H1 (cell line): ENCODE results near the gene NTPCR. TPM values are rescaled to one million over a fixed set of nuclear protein-coding genes. Genes with fewer than 3 reads are reported as not detected.

ENCODE experiments used
- CTCF ChIA-PET: fragments of 300-600 bp; sonication (Branson Sonifier 250); formaldehyde crosslinking; loops from one replicate; lab custom pipeline; 2021; ENCODE audit not compliant: partially characterized antibody; lab: Charles Lee
- POLR2A ChIA-PET: fragments of 300-600 bp; sonication (Branson Sonifier 250); formaldehyde crosslinking; loops from one replicate; lab custom pipeline; 2021; ENCODE audit warnings: inconsistent platforms; ENCODE audit not compliant: partially characterized antibody; lab: Charles Lee
- DNase-seq, 2 experiments: peaks; one replicate each; pipeline versions ENCODE4 v3.0.0 to v3.0.0-alpha.2; 2010 to 2022; ENCODE audit warnings: low spot score in 2 of 2, low read depth in 1 of 2, mixed read lengths in 1 of 2
- FAIRE-seq: peaks from 2 replicates; lab custom pipeline; 2011; peaks lifted over from hg19 to GRCh38; lab: Jason Lieb, UNC
- H2AFZ ChIP-seq: 2 replicates; pipeline ENCODE4 v1.8.1; 2012; ENCODE audit warnings: low read length, inconsistent platforms
- H2AK5ac ChIP-seq: 2 replicates; pipeline ENCODE4 v1.6.1; 2013; ENCODE audit warnings: low read depth, low read length
- H2BK120ac ChIP-seq: replicated peaks from 2 replicates; pipeline ENCODE3; 2013; ENCODE audit warnings: low read depth, low read length, inconsistent platforms
- H2BK12ac ChIP-seq: 2 replicates; pipeline ENCODE4 v1.6.1; 2013; ENCODE audit warnings: low read depth, low read length
- H2BK15ac ChIP-seq: 2 replicates; pipeline ENCODE4 v1.6.1; 2013; ENCODE audit warnings: low read length
- H2BK20ac ChIP-seq: 2 replicates; pipeline ENCODE4 v1.6.1; 2013; ENCODE audit warnings: low read length
- H2BK5ac ChIP-seq: 2 replicates; pipeline ENCODE4 v1.6.1; 2013; ENCODE audit warnings: low read depth, low read length
- H3K14ac ChIP-seq: 2 replicates; pipeline ENCODE4 v1.6.1; 2013; ENCODE audit warnings: inconsistent platforms; ENCODE audit not compliant: insufficient read length
- H3K18ac ChIP-seq: 2 replicates; pipeline ENCODE4 v1.6.1; 2013; ENCODE audit warnings: low read length; ENCODE audit errors: extremely low read depth
- H3K23ac ChIP-seq: 2 replicates; pipeline ENCODE4 v1.6.1; 2013; ENCODE audit warnings: inconsistent platforms; ENCODE audit not compliant: insufficient read length
- H3K23me2 ChIP-seq: 2 replicates; pipeline ENCODE4 v1.6.1; 2013; ENCODE audit warnings: low read depth, low read length
- H3K27ac ChIP-seq: 2 replicates; pipeline ENCODE4 v1.6.1; 2011; ENCODE audit warnings: low read depth, low read length, inconsistent platforms
- H3K27me3 ChIP-seq, 4 experiments: replicated peaks in 1 of 4; 1 replicate in 1 of 4; 2 replicates in 3 of 4; pipeline versions ENCODE4 v1.6.1 to v1.8.1; 2011 to 2013; ENCODE audit warnings: low read length in 3 of 4, mild to moderate bottlenecking in 3 of 4, inconsistent platforms in 2 of 4, mixed read lengths in 2 of 4, moderate library complexity in 1 of 4; ENCODE audit not compliant: control insufficient read depth in 3 of 4, insufficient read depth in 3 of 4; ENCODE audit errors: extremely low read depth in 1 of 4
- H3K36me3 ChIP-seq, 4 experiments: 2 replicates each; pipeline versions ENCODE4 v1.6.1 to v1.8.1; 2011 to 2013; ENCODE audit warnings: mild to moderate bottlenecking in 4 of 4, low read length in 3 of 4, moderate library complexity in 2 of 4, control low read depth in 1 of 4, inconsistent platforms in 1 of 4; ENCODE audit not compliant: insufficient read depth in 4 of 4, control insufficient read depth in 2 of 4
- H3K4ac ChIP-seq: replicated peaks from 2 replicates; pipeline ENCODE3; 2013; ENCODE audit warnings: low read length, low read depth, mixed read lengths, inconsistent platforms; ENCODE audit not compliant: insufficient read length
- H3K4me1 ChIP-seq, 4 experiments: replicated peaks in 1 of 4; 1 replicate in 1 of 4; 2 replicates in 3 of 4; pipeline versions ENCODE4 v1.6.1 to v1.8.1; 2011 to 2013; ENCODE audit warnings: low read length in 3 of 4, inconsistent platforms in 2 of 4, mixed read lengths in 1 of 4; ENCODE audit not compliant: insufficient read depth in 4 of 4, control insufficient read depth in 3 of 4
- H3K4me2 ChIP-seq, 2 experiments: 2 replicates each; pipeline versions ENCODE4 v1.6.1 to v1.8.1; 2011 to 2013; ENCODE audit warnings: low read depth in 2 of 2, low read length in 2 of 2, control low read depth in 1 of 2, inconsistent platforms in 1 of 2, mild to moderate bottlenecking in 1 of 2; ENCODE audit not compliant: insufficient read depth in 1 of 2
- H3K4me3 ChIP-seq, 4 experiments: fragments of 200-600, 300-600 bp in 1 of 4; sonication (generic), shearing (Covaris generic), sonication (Bioruptor Twin) in 1 of 4; 2 replicates each; pipeline versions ENCODE4 v1.5.1 to v1.8.1; 2011 to 2016; ENCODE audit warnings: low read length in 4 of 4, low read depth in 3 of 4, control low read depth in 2 of 4, inconsistent platforms in 2 of 4, mild to moderate bottlenecking in 2 of 4, mixed read lengths in 1 of 4, moderate library complexity in 1 of 4; ENCODE audit not compliant: insufficient read depth in 2 of 4; ENCODE audit errors: extremely low read depth in 1 of 4
- H3K56ac ChIP-seq: replicated peaks from 2 replicates; pipeline ENCODE3; 2013; ENCODE audit warnings: low read depth, mild to moderate bottlenecking, mixed read lengths, low read length, inconsistent platforms; ENCODE audit not compliant: insufficient read length
- H3K79me1 ChIP-seq: 2 replicates; pipeline ENCODE4 v1.6.1; 2013; ENCODE audit warnings: low read depth, low read length, control low read depth
- H3K79me2 ChIP-seq, 2 experiments: 2 replicates each; pipeline versions ENCODE4 v1.6.1 to v1.8.1; 2012 to 2013; ENCODE audit warnings: low read length in 2 of 2, mild to moderate bottlenecking in 2 of 2, inconsistent platforms in 1 of 2; ENCODE audit not compliant: insufficient read depth in 2 of 2, control insufficient read depth in 1 of 2
- H3K9ac ChIP-seq, 4 experiments: replicated peaks in 1 of 4; 1 replicate in 1 of 4; 2 replicates in 3 of 4; pipeline versions ENCODE4 v1.6.1 to v1.8.1; 2011 to 2013; ENCODE audit warnings: low read depth in 3 of 4, low read length in 3 of 4, control low read depth in 2 of 4, mild to moderate bottlenecking in 2 of 4, moderate library complexity in 2 of 4, inconsistent platforms in 1 of 4; ENCODE audit errors: extremely low read depth in 1 of 4
- H3K9me3 ChIP-seq, 2 experiments: 2 replicates each; pipeline versions ENCODE4 v1.6.1 to v1.8.1; 2012 to 2013; ENCODE audit warnings: mild to moderate bottlenecking in 2 of 2, moderate library complexity in 2 of 2, control low read depth in 1 of 2, inconsistent platforms in 1 of 2, low read depth in 1 of 2, low read length in 1 of 2, mixed read lengths in 1 of 2; ENCODE audit not compliant: insufficient read depth in 2 of 2
- H4K20me1 ChIP-seq, 2 experiments: replicated peaks in 1 of 2; 2 replicates each; pipeline versions ENCODE3 to v1.8.1; 2011 to 2013; ENCODE audit warnings: inconsistent platforms in 2 of 2, low read length in 2 of 2, mild to moderate bottlenecking in 1 of 2; ENCODE audit not compliant: insufficient read depth in 2 of 2, control insufficient read depth in 1 of 2
- H4K5ac ChIP-seq: 2 replicates; pipeline ENCODE4 v1.6.1; 2013; ENCODE audit warnings: low read length, low read depth, mixed read lengths, inconsistent platforms; ENCODE audit not compliant: insufficient read length
- H4K8ac ChIP-seq: 2 replicates; pipeline ENCODE4 v1.8.0; 2013; ENCODE audit warnings: mild to moderate bottlenecking, moderate library complexity, low read length, inconsistent platforms; ENCODE audit not compliant: insufficient read depth; ENCODE audit errors: extremely low read depth
- H4K91ac ChIP-seq: replicated peaks from 2 replicates; pipeline ENCODE3; 2013; ENCODE audit warnings: low read length, mixed read lengths, inconsistent platforms; ENCODE audit not compliant: insufficient read length
- BCL11A ChIP-seq, 2 experiments: IDR thresholded peaks; one replicate each; pipeline ENCODE4 v1.6.1; 2011; ENCODE audit warnings: low read depth in 2 of 2, low read length in 2 of 2, mild to moderate bottlenecking in 2 of 2
- HDAC6 ChIP-seq: IDR thresholded peaks from one replicate; pipeline ENCODE4 v1.7.1; 2012; ENCODE audit warnings: low read depth, mild to moderate bottlenecking, inconsistent platforms, low read length, moderate library complexity
- JUN ChIP-seq: IDR thresholded peaks from 2 replicates; pipeline ENCODE4 v1.6.1; 2011; ENCODE audit warnings: low read depth, mild to moderate bottlenecking, improper control_type of control experiment, low read length
- KDM4A ChIP-seq: IDR thresholded peaks from one replicate; pipeline ENCODE4 v1.7.1; 2012; ENCODE audit warnings: low read depth, mild to moderate bottlenecking, moderate library complexity, low read length, inconsistent platforms; ENCODE audit not compliant: severe bottlenecking
- KDM5A ChIP-seq: fragments of 200-600 bp; IDR thresholded peaks from 2 replicates; pipeline ENCODE4 v1.7.1; 2012; ENCODE audit warnings: mild to moderate bottlenecking, low read length, inconsistent platforms, mixed read lengths
- POU5F1 ChIP-seq: IDR thresholded peaks from 2 replicates; pipeline ENCODE4 v1.6.1; 2011; ENCODE audit warnings: low read depth, mild to moderate bottlenecking, low read length, moderate library complexity
- RAD21 ChIP-seq, 2 experiments: IDR thresholded peaks in 1 of 2; conservative IDR thresholded peaks in 1 of 2; 2 replicates each; pipeline ENCODE4 v1.6.1; 2011; ENCODE audit warnings: low read depth in 2 of 2, low read length in 2 of 2, improper control_type of control experiment in 1 of 2, inconsistent platforms in 1 of 2, mild to moderate bottlenecking in 1 of 2, moderate library complexity in 1 of 2
- SAP30 ChIP-seq: fragments of 300-600 bp; sonication (generic); IDR thresholded peaks from 2 replicates; pipeline ENCODE4 v1.7.1; 2012; ENCODE audit warnings: low read length, moderate library complexity, mild to moderate bottlenecking, inconsistent platforms; ENCODE audit not compliant: insufficient read depth, insufficient replicate concordance
- SIX5 ChIP-seq: IDR thresholded peaks from 2 replicates; pipeline ENCODE4 v1.6.1; 2011; ENCODE audit warnings: mild to moderate bottlenecking, low read depth, low read length
- SRF ChIP-seq: IDR thresholded peaks from 2 replicates; pipeline ENCODE4 v1.6.1; 2011; ENCODE audit warnings: mild to moderate bottlenecking, low read depth, low read length, moderate library complexity
- SUZ12 ChIP-seq: fragments of 200-600 bp; sonication (generic); IDR thresholded peaks from 2 replicates; pipeline ENCODE4 v1.6.1; 2012; ENCODE audit warnings: mild to moderate bottlenecking, inconsistent platforms, low read length, moderate library complexity, mixed read lengths
- TAF7 ChIP-seq: optimal IDR thresholded peaks from 2 replicates; pipeline ENCODE3; 2011; ENCODE audit warnings: low read depth, mild to moderate bottlenecking, inconsistent platforms, low read length, moderate library complexity, borderline replicate concordance
- ZNF274 ChIP-seq: IDR thresholded peaks from 2 replicates; pipeline ENCODE4 v1.7.0; 2012; ENCODE audit warnings: low read length, borderline replicate concordance; ENCODE audit errors: extremely low read depth
- WGBS, 2 experiments: shearing (Covaris generic) in 1 of 2; methylation state at CpG; one replicate each; pipeline versions ENCODE4 v1.1.6 to v1.1.7; 2013 to 2015; ENCODE audit warnings: low lambda C conversion rate in 2 of 2, mixed read lengths in 2 of 2, inconsistent platforms in 1 of 2, low coverage in 1 of 2, missing lambda C conversion rate in 1 of 2; ENCODE audit not compliant: insufficient replicate concordance in 2 of 2, insufficient coverage in 1 of 2, insufficient read length in 1 of 2; ENCODE audit errors: extremely low coverage in 1 of 2, missing lambda C conversion rate in 1 of 2; 5-methylcytosine and 5-hydroxymethylcytosine counted together
- polyA plus RNA-seq, 7 experiments: library from polyadenylated mRNA; depleted of rRNA in 3 of 7; stranded (reverse) in 5 of 7; unstranded in 2 of 7; fragments of >200 nt in 5 of 7; fragments of 200-250 nt in 2 of 7; gene quantifications; 1 replicate in 5 of 7; 2 replicates in 1 of 7; 4 replicates in 1 of 7; pipeline versions ENCODE4 v1.2.1 to v1.2.3, GENCODE V29; 2011 to 2013; ENCODE audit warnings: missing spikeins in 2 of 7, mixed read lengths in 2 of 7
- total RNA-seq: library from RNA; stranded (reverse); fragmentation: NEBNext Ultra II Directional; extraction: Animal tissue kit (Norgen Biotek cat#: 25700); gene quantifications from 2 replicates; pipeline ENCODE4 v1.2.1, GENCODE V29; 2021
- TF ChIP-seq, protein P1 (sequence below): IDR thresholded peaks from 2 replicates; pipeline ENCODE4 v1.6.1; 2012; ENCODE audit warnings: inconsistent platforms

NTPCR gene
- total and polyA plus RNA-seq, 2 of the 8 experiments (the other 6 are each of a cell fraction or from before 2014, with no cell fraction given): 22.6 to 73.1 TPM

- ChIA-PET POLR2A (no interaction called here), CTCF (no interaction called here)
- Histone ChIP-seq H2BK120ac (no peak overlapping the region), H3K4me2 (no peak overlapping the region), H3K4me1 (no peaks in the 10 kb centered on the region), H3K9ac (no peak overlapping the region; a peak in 1 of 7 replicates), H2AK5ac (no peak overlapping the region), H3K36me3 (peaks cover 0 to 13% (median 7%) of the 10 kb centered on the region in 4 experiments; a peak in 6 of 8 replicates), H2BK12ac (no peak overlapping the region), H2BK5ac (no peak overlapping the region), H3K56ac (no peak overlapping the region), H2AFZ (no peak overlapping the region), H3K27me3 (no peaks in the 10 kb centered on the region), H3K79me1 (no peaks in the 10 kb centered on the region), H3K23ac (no peak overlapping the region), H4K8ac (no peak overlapping the region), H3K27ac (no peak overlapping the region), H3K18ac (no peak overlapping the region), H3K79me2 (no peaks in the 10 kb centered on the region), H3K9me3 (peaks cover under 1 to 2% of the 10 kb centered on the region in 2 experiments; a peak in 3 of 4 replicates), H3K4ac (no peak overlapping the region), H4K91ac (no peak overlapping the region), H3K14ac (no peak overlapping the region), H4K20me1 (no peaks in the 10 kb centered on the region), H4K5ac (no peak overlapping the region), H3K4me3 (no peak overlapping the region), H2BK20ac (no peak overlapping the region), H3K23me2 (no peaks in the 10 kb centered on the region), H2BK15ac (no peak overlapping the region)
- FAIRE-seq: no peak
- WGBS, 2 experiments: 85% methylated on average over 8 of the region's 8 CpGs; no CpG with 5 or more reads in 1 of the 2 experiments
- no peak for DNase-seq
- TF ChIP-seq KDM5A: no peak
- TF ChIP-seq HDAC6: no peak
- TF ChIP-seq SAP30: no peak
- no peak for TF ChIP-seq KDM4A
- no peak for TF ChIP-seq POU5F1
- no peak for TF ChIP-seq SIX5
- TF ChIP-seq JUN: no peak
- no peak for TF ChIP-seq BCL11A (IDR thresholded peaks at IDR 0.05; ENCODE audit: low read depth in 2 of 2, low read length in 2 of 2)
- TF ChIP-seq SUZ12: no peak
- TF ChIP-seq TAF7: no peak
- no peak for TF ChIP-seq SRF
- no peak for TF ChIP-seq RAD21 (IDR thresholded peaks at IDR 0.05 in 1 of 2, conservative IDR thresholded peaks at IDR 0.05 in 1 of 2; ENCODE audit: low read depth in 2 of 2, low read length in 2 of 2)
- no peak for TF ChIP-seq ZNF274
- TF ChIP-seq, protein P1, sequence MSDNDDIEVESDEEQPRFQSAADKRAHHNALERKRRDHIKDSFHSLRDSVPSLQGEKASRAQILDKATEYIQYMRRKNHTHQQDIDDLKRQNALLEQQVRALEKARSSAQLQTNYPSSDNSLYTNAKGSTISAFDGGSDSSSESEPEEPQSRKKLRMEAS: no peak
Measured at GRCh38 chr1:232988572-232989040, 38.2 kb downstream of the NTPCR start.
